ENCODE measurements around the gene ATP8B2. TPM values are rescaled to one million over a fixed set of nuclear protein-coding genes. Genes with fewer than 3 reads are reported as not detected.

ATP8B2 gene
- total and polyA plus RNA-seq, 11 donors, result 7.2 to 45.0 (median 15.5) TPM

DNA sequence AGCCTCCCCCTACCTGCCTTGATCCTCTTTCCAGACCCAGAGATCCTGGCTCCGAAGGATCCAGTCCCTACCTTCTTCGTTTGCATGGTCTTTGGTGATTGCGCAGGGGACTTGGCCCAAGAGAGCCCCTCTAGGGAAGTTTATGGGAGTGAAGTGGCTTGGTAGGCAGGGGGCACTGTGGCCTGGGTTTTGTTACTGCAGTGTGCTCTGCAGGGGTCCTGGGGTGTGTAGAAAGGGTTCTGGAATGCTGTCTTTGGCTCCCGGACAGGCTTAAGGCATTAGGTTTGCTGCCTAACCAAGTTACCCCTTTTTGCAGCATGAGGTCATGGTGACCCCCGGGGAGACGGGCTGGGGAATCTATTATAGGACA lies 3.8 kb downstream of the ATP8B2 start:
- intact Hi-C loops (cut with DNase I), result loop anchor here in 3 of 10 donors (5.0 to 10.0 kb wide), 2 partner anchors 57 to 134 kb away; partner anchors contain the start of genes HAX1 (in 2 of the 3) and TPM3 (in 1 of the 3)
- 70 to 79% (median 75%) methylated on average over 6 of the region's 6 CpGs for WGBS, 4 donors
- no peak for ATAC-seq

DNA sequence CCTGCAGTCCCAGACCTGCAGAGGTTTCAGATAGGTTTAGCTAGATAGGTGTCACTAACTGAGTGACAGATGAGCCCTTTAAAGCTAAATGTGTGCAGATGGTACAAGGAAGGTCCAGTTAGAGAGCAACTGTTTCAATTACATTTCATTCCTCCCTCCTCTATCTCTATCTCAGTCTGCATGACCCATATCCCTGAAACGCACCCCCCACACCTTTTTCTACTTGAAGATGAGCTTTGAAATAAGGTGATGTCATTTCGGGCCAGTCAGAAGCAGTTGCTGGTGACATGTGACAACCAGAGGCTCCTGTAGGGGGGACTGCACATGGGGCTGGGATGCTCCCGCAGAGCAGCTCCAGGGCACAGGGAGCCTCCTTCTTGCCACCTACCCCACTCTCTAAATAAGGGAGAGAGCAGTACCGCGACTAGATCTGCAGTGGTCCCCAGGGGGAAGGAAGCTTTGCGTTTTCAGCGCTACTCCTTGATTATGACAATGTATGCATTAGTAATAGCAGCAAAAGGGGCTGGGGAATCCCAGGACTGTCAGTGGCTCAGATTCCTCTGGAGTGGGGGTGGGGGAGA lies 4.3 kb downstream of the ATP8B2 start:
- peak overlapping the region in 2 of 12 donors; percentile 20 to 94 for H3K27ac ChIP-seq
- 78 to 84% (median 81%) methylated on average over 7 of the region's 7 CpGs for WGBS, 4 donors
- ATAC-seq, result no peak

More for the DNA sequence above, 3.8 kb downstream of the ATP8B2 start:
- Histone ChIP-seq H3K27me3 (peaks cover 0 to 3% (median 0%) of the 10 kb centered on the region in 9 donors), H3K9me3 (no peaks in the 10 kb centered on the region), H3K4me3 (peak overlapping the region in 9 of 12 donors; percentile 42 to 72 (median 60)), H3K4me1 (peaks cover 0 to 64% (median 32%) of the 10 kb centered on the region in 12 donors), H3K27ac (peak overlapping the region in 8 of 12 donors; percentile 9 to 94 (median 54)), H3K36me3 (peaks cover 0 to 42% (median 31%) of the 10 kb centered on the region in 9 donors)
- no peak for DNase-seq
- TF ChIP-seq, protein P1, sequence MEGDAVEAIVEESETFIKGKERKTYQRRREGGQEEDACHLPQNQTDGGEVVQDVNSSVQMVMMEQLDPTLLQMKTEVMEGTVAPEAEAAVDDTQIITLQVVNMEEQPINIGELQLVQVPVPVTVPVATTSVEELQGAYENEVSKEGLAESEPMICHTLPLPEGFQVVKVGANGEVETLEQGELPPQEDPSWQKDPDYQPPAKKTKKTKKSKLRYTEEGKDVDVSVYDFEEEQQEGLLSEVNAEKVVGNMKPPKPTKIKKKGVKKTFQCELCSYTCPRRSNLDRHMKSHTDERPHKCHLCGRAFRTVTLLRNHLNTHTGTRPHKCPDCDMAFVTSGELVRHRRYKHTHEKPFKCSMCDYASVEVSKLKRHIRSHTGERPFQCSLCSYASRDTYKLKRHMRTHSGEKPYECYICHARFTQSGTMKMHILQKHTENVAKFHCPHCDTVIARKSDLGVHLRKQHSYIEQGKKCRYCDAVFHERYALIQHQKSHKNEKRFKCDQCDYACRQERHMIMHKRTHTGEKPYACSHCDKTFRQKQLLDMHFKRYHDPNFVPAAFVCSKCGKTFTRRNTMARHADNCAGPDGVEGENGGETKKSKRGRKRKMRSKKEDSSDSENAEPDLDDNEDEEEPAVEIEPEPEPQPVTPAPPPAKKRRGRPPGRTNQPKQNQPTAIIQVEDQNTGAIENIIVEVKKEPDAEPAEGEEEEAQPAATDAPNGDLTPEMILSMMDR (IDR thresholded peaks at IDR 0.05), result peak in 2 of 12 donors; percentile 13 to 20
- TF ChIP-seq POLR2A (IDR thresholded peaks at IDR 0.05), result no peak

DNA sequence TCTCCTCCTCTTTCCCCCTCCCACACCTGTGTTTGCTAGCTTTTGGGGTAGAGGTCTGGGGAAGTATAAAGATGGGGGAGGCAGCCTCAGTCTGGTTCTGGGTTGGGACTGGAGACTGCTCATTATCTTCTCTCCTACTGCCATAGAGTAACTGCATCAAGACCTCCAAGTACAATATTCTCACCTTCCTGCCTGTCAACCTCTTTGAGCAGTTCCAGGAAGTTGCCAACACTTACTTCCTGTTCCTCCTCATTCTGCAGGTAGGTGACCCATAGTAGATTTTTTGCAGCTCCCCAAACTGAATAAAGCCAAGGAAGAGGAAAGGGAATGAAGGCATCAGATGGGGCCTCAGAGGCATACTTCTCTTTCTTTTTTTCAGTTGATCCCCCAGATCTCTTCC lies 5.3 kb downstream of the ATP8B2 start:
- ATAC-seq (no peak), DNase-seq (no peak)
- intact Hi-C loops (cut with DNase I), result loop anchor here in 8 of 10 donors (5.0 to 10.0 kb wide), 6 partner anchors 56 to 214 kb away; partner anchors contain the start of genes TPM3 (in 3 of the 8), HAX1 (in 2 of the 8) and CFAP141 (in 1 of the 8)
- Histone ChIP-seq H3K27me3 (peaks cover 0 to 3% (median 0%) of the 10 kb centered on the region in 9 donors), H3K4me3 (no peak overlapping the region), H3K9me3 (no peaks in the 10 kb centered on the region), H3K27ac (peak overlapping the region in 1 of 12 donors; percentile 55), H3K4me1 (peaks cover 0 to 68% (median 34%) of the 10 kb centered on the region in 12 donors), H3K36me3 (peaks cover 0 to 54% (median 40%) of the 10 kb centered on the region in 9 donors)
- no peak for TF ChIP-seq POLR2A (IDR thresholded peaks at IDR 0.05)
- TF ChIP-seq, protein P1 (IDR thresholded peaks at IDR 0.05), result no peak

More for the DNA sequence above, 4.3 kb downstream of the ATP8B2 start:
- peak overlapping the region in 1 of 12 donors; percentile 72 for H3K4me3 ChIP-seq
- peaks cover 0 to 47% (median 36%) of the 10 kb centered on the region in 9 donors for H3K36me3 ChIP-seq
- TF ChIP-seq, protein P1 (IDR thresholded peaks at IDR 0.05), result no peak
- no peak for TF ChIP-seq POLR2A (IDR thresholded peaks at IDR 0.05)
- H3K9me3 ChIP-seq, result no peaks in the 10 kb centered on the region
- no peak for DNase-seq
- intact Hi-C loops (cut with DNase I), result loop anchor here in 8 of 10 donors (5.0 to 10.0 kb wide), 6 partner anchors 55 to 215 kb away; partner anchors contain the start of genes HAX1 (in 4 of the 8), TPM3 (in 4 of the 8) and CFAP141 (in 1 of the 8)
- H3K27me3 ChIP-seq, result peaks cover 0 to 3% (median 0%) of the 10 kb centered on the region in 9 donors
- peaks cover 0 to 64% (median 30%) of the 10 kb centered on the region in 12 donors for H3K4me1 ChIP-seq
